H1 (cell line): ENCODE results near the gene RASAL2. TPM values are rescaled to one million over a fixed set of nuclear protein-coding genes. Genes with fewer than 3 reads are reported as not detected.

Experiments used
- EGR1 ChIP-seq: IDR thresholded peaks from 2 replicates; pipeline ENCODE4 v1.6.1; 2011; ENCODE audit warnings: low read depth, low read length, borderline replicate concordance
- FOSL1 ChIP-seq: IDR thresholded peaks from 2 replicates; pipeline ENCODE4 v1.6.1; 2011; ENCODE audit warnings: mild to moderate bottlenecking, low read depth, low read length, moderate library complexity; ENCODE audit not compliant: insufficient read depth
- SAP30 ChIP-seq: fragments of 300-600 bp; sonication (generic); IDR thresholded peaks from 2 replicates; pipeline ENCODE4 v1.7.1; 2012; ENCODE audit warnings: low read length, moderate library complexity, mild to moderate bottlenecking, inconsistent platforms; ENCODE audit not compliant: insufficient read depth, insufficient replicate concordance
- SP4 ChIP-seq: IDR thresholded peaks from 2 replicates; pipeline ENCODE4 v1.6.1; 2012; ENCODE audit warnings: low read length, inconsistent platforms
- polyA plus RNA-seq, 7 experiments: library from polyadenylated mRNA; depleted of rRNA in 3 of 7; stranded (reverse) in 5 of 7; unstranded in 2 of 7; fragments of >200 nt in 5 of 7; fragments of 200-250 nt in 2 of 7; gene quantifications; 1 replicate in 5 of 7; 2 replicates in 1 of 7; 4 replicates in 1 of 7; pipeline versions ENCODE4 v1.2.1 to v1.2.3, GENCODE V29; 2011 to 2013; ENCODE audit warnings: missing spikeins in 2 of 7, mixed read lengths in 2 of 7
- total RNA-seq: library from RNA; stranded (reverse); fragmentation: NEBNext Ultra II Directional; extraction: Animal tissue kit (Norgen Biotek cat#: 25700); gene quantifications from 2 replicates; pipeline ENCODE4 v1.2.1, GENCODE V29; 2021
- TF ChIP-seq, protein P1 (sequence below), 3 experiments: IDR thresholded peaks; 1 replicate in 2 of 3; 2 replicates in 1 of 3; pipeline versions ENCODE4 v1.5.1 to v1.6.1; 2011; ENCODE audit warnings: low read length in 3 of 3, mild to moderate bottlenecking in 3 of 3, inconsistent platforms in 2 of 3, low read depth in 1 of 3, moderate library complexity in 1 of 3; ENCODE audit not compliant: insufficient read depth in 1 of 3; ENCODE audit errors: control extremely low read depth in 1 of 3

RASAL2 gene
- total and polyA plus RNA-seq, 2 of the 8 experiments (the other 6 are each of a cell fraction or from before 2014, with no cell fraction given), result 15.9 to 32.5 TPM

DNA sequence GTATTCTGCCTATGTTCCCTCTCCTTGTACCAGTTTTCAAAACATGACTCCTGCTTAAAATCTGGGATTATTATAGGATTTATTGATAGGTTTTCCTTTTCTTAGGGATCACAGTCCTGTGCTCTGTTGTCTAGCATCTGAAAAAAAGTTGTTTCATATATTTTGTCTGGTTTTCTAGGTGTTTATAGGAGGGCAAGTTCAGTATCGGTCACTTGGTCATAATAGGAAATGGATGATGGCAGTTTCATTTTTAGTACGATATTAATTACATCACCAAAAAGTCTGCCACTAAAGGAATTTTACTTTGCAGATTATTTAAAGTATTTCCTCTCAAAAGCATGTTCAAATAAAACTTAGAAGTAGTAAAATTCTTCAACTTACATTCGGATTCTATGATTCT lies 94.4 kb downstream of the RASAL2 start (continued):
- TF ChIP-seq FOSL1 (no peak), SP4 (no peak), SAP30 (no peak), EGR1 (no peak)
- TF ChIP-seq, protein P1, sequence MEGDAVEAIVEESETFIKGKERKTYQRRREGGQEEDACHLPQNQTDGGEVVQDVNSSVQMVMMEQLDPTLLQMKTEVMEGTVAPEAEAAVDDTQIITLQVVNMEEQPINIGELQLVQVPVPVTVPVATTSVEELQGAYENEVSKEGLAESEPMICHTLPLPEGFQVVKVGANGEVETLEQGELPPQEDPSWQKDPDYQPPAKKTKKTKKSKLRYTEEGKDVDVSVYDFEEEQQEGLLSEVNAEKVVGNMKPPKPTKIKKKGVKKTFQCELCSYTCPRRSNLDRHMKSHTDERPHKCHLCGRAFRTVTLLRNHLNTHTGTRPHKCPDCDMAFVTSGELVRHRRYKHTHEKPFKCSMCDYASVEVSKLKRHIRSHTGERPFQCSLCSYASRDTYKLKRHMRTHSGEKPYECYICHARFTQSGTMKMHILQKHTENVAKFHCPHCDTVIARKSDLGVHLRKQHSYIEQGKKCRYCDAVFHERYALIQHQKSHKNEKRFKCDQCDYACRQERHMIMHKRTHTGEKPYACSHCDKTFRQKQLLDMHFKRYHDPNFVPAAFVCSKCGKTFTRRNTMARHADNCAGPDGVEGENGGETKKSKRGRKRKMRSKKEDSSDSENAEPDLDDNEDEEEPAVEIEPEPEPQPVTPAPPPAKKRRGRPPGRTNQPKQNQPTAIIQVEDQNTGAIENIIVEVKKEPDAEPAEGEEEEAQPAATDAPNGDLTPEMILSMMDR (IDR thresholded peaks at IDR 0.05; ENCODE audit: control extremely low read depth in 1 of 3, insufficient read depth in 1 of 3, low read depth in 1 of 3, low read length in 3 of 3), result no peak
